Subcutaneous adipose tissue (tissue), 4 donors: Measurements from ENCODE around the gene HNRNPR. TPM values are rescaled to one million over a fixed set of nuclear protein-coding genes. Genes with fewer than 3 reads are reported as not detected.

Experiments used
- total RNA-seq, 4 donors: library from RNA; depleted of rRNA; stranded (reverse); fragments of >200 nt; gene quantifications; one replicate each; pipeline ENCODE4 v1.1.0, GENCODE V29; 2016
- TF ChIP-seq, protein P1 (sequence below): fragments of 450-650 bp; IDR thresholded peaks from one replicate; pipeline ENCODE4 v1.5.1; 2016; ENCODE audit warnings: low read depth, mild to moderate bottlenecking, control low read depth, antibody characterized with exemption, moderate library complexity

HNRNPR gene
- total RNA-seq, 4 donors from 2014 or later: 45.6 to 68.0 (median 64.5) TPM

DNA sequence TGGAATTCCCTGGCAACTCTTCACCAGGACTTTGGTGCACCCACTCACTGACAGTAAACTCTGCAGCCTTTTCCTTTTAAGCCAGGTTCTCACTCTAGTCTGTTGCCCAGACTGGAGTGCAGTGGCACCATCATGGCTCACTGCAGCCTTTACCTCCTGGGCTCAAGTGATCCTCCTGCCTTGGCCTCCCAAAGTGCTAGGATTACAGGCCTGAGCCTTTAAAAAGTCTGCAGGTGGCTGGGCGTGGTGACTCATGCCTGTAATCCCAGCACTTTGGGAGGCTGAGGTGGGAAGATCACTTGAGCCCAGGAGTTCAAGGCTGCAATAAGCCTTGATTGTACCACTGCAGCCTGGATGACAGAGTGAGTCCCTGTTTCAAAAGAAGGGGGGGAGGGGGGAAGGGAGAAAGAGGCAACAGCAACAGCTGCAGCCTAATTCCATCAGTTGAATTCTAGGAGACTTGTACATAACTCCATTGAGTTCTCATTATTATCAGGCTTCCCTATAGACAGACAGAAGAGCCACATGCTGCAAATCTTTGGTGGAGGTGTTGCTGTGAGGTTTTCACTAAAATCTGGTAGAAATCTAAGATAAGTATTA, 8.1 kb upstream of the HNRNPR start:
- TF ChIP-seq, protein P1, sequence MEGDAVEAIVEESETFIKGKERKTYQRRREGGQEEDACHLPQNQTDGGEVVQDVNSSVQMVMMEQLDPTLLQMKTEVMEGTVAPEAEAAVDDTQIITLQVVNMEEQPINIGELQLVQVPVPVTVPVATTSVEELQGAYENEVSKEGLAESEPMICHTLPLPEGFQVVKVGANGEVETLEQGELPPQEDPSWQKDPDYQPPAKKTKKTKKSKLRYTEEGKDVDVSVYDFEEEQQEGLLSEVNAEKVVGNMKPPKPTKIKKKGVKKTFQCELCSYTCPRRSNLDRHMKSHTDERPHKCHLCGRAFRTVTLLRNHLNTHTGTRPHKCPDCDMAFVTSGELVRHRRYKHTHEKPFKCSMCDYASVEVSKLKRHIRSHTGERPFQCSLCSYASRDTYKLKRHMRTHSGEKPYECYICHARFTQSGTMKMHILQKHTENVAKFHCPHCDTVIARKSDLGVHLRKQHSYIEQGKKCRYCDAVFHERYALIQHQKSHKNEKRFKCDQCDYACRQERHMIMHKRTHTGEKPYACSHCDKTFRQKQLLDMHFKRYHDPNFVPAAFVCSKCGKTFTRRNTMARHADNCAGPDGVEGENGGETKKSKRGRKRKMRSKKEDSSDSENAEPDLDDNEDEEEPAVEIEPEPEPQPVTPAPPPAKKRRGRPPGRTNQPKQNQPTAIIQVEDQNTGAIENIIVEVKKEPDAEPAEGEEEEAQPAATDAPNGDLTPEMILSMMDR: no peak

DNA sequence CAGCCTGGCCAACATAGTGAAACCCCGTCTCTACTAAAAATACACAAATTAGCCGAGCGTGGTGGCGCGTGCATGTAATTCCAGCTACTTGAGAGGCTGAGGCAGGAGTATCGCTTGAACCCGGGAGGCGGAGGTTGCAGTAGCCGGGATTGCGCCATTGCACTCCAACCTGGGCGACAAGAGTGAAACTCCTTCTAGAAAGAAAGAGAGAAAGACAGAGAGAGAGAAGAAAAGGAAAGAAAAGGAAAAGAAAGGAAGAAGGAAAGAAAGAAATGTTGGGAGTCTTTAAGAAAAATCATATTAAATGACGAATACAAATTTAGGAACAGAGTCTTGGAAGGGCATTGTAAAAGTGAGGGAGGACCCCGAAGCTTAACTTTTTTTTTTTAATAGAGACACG, 1.8 kb upstream of the HNRNPR start:
- TF ChIP-seq, protein P1: no peak

DNA sequence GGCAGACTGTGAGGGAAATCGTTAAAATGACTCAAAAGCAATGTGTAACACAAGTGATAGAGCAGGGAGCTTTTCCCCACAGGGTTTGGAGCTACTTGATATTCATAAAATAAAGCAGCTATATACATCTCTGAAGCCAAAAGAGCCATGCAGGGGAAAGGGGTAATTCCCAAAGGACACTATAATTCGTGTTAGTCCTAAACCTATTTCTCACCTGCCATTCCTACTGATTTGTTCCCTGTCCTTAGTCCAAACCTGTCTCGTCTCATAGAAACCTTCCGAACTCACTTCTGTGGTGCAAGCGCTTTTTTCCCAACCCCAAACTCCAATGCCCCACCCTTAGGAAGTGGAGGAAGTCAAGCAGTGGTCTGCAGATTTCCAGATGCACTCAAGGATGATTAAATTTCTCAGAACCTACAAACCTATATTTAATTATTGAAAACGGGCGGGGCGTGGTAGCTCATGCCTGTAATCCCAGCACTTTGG, 946 bp upstream of the HNRNPR start:
- TF ChIP-seq, protein P1: no peak

DNA sequence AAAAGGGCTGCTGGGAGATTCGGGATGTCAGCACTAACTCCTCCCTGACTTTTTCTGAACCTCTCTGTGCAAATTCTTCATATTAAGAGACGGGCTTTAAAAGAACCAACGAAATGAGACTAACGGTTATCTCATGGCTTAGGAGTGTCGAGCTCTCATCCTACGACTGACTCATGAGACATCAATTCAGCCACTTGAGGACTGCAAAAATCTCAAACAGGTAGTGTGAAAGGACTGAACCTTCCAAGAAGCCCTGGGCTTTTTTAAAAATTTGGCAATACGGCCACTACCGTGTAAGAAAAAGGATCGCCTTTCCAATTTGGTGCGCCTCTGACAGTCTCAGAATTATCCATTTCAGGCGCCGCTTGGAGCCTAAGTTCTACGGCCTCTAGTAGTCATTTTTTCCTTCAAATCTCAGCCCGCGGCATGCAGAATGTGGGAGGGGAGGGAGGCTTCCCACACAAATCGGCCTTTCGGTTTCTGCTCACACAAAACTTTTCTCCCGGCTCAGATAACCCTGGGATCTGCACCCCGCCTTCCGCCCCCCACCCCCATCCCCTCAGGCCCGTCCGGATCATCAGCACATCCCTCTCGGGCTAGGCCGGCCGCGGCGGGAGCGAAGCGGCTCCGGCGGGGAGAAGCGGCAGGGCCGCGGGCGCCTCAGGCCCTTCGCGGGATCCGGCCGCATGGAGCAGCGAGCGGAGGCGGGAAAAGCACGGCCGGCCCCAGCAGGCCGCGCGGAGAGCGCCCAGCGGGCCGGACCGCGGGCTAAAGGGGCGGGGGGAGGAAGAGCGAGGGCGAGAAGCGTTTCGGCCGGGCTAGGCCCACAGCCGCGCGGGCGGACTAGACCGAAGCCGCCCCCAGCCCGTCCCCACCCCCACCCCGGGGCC, 618 bp downstream of the HNRNPR start:
- TF ChIP-seq, protein P1: no peak

DNA sequence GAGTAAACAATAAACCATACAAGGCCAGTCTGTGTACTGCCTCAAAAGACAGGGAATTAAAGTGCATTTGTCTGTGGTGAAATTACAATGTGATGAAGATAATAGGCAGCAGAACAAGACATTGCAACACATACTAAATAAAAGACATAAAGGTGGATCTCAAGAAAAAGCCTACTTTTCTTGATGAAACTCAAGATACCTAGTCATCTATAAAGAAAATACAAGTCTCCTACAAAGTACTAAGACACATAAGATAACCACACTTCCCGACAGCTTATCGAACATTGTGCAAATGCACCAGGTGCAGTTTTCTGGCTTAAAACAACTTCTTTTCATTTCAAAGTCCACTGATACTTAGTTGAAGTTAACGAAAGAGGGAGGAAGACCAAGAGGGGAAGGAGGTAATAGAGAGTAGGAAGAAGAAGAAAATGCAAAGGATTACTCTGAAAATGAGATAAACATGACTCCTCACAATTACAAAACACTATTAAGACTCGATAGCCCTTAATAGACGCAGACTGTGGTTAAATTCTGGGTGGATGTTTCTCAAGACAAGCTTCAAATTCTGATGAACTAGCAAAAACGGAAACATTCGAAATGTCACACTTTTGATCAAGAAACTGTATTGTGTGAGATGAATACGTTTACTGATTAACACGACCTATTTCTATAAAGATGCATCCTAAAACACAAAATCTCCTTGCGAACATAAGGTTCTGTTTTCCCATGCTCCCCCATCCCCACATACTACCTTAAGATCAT, 2.0 kb downstream of the HNRNPR start:
- TF ChIP-seq, protein P1: no peak

DNA sequence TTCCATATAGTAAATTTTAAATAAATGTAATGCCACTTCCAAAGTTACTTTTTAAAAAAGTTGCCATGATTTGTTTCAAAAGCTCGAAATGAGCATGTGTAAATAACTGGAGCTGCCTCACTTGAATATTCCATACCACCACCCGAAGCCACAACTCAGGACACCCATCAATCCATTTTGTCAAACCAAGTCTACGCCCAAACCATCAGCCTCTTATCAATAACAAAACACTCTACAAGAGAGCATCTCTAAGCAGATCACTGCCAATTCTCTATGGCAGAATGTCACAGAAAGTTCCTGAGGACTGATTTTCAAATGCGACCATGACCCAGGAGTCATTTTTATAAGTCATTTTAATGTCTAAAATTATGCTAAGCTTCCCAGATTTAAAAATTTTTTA, 4.5 kb downstream of the HNRNPR start:
- TF ChIP-seq, protein P1: no peak

DNA sequence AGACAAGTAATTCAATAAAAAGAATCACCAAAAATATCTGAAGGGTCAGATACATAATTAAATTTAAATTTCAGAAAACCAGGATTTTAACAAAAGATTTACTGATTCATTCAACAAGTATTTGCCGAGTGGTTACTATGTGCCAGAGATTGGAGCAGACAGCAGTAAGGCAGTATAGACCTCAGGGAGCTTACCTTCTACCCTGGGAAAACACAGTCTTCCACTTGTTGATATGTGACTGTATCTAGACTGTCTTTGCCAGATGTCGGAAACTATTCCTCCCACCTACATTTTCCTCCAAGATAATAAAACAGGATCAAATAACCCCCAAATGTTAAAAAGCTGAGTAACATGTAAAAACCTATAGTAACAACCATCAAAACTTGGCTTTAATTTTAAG, 6.2 kb downstream of the HNRNPR start:
- TF ChIP-seq, protein P1: no peak
